HCT116 (cell line): Measurements from ENCODE around the gene FBXL2. TPM values are rescaled to one million over a fixed set of nuclear protein-coding genes. Genes with fewer than 3 reads are reported as not detected.
A peak's percentile ranks its signal among the peaks of the same experiment; 100 is the strongest.

ENCODE experiments used
- ATAC-seq: fragments of 200-7000 bp; cut with Tn5 transposase; 2 replicates; pipeline ENCODE4 v1.9.1; 2020; ENCODE audit warnings: mild to moderate bottlenecking, moderate library complexity
- BruUV-seq: library from RNA; stranded (reverse); fragments of 400-500 nt; replicated peaks from 2 replicates; lab custom pipeline; 2021; lab: Mats Ljungman, UMichigan
- CTCF ChIA-PET: fragments of 300-600 bp; sonication (Branson Sonifier 250); formaldehyde crosslinking; loops from one replicate; lab custom pipeline; 2021; ENCODE audit warnings: antibody characterized with exemption; lab: Charles Lee
- POLR2A ChIA-PET: fragments of 300-600, 350-600 bp; sonication (Branson Sonifier 250); formaldehyde crosslinking; loops from one replicate; lab custom pipeline; 2021; ENCODE audit warnings: antibody characterized with exemption; lab: Charles Lee
- RAD21 ChIA-PET, 2 experiments: fragments of 300-600 bp; sonication (Branson Sonifier 250); formaldehyde crosslinking; loops; one replicate each; lab custom pipeline; 2023; ENCODE audit warnings: low total read pairs in 2 of 2; ENCODE audit not compliant: uncharacterized antibody in 2 of 2, unreplicated experiment in 2 of 2, low non-redundant PET in 1 of 2; lab: Charles Lee
- DNase-seq: peaks from one replicate; pipeline ENCODE4 v3.0.0-alpha.2; 2010; ENCODE audit warnings: low read depth, low spot score
- H2AFZ ChIP-seq: fragments of 200-600 bp; shearing (Covaris generic), sonication (generic); 2 replicates; pipeline ENCODE4 v1.6.1; 2017; ENCODE audit warnings: low read depth, mixed run types, mixed read lengths, antibody characterized with exemption, low read length; ENCODE audit not compliant: poor library complexity, severe bottlenecking
- H3K27ac ChIP-seq: 2 replicates; pipeline ENCODE4 v1.5.1; 2012; ENCODE audit warnings: low read depth, low read length
- H3K27me3 ChIP-seq: fragments of 200-600 bp; sonication (generic); 2 replicates; pipeline ENCODE4 v1.6.1; 2016; ENCODE audit warnings: mixed run types, low read length, mixed read lengths; ENCODE audit not compliant: insufficient read depth
- H3K36me3 ChIP-seq, 2 experiments: fragments of 200-500 bp in 1 of 2; fragments of 200-600 bp in 1 of 2; sonication (Bioruptor generic) in 1 of 2; sonication (generic) in 1 of 2; 2 replicates each; pipeline versions ENCODE4 v1.5.1 to v1.6.1; 2014 to 2016; ENCODE audit warnings: low read length in 2 of 2, inconsistent platforms in 1 of 2, mixed read lengths in 1 of 2, mixed run types in 1 of 2; ENCODE audit not compliant: insufficient read depth in 2 of 2, control insufficient read depth in 1 of 2
- H3K4me1 ChIP-seq, 2 experiments: fragments of 200-600 bp in 1 of 2; sonication (generic) in 1 of 2; 2 replicates each; pipeline versions ENCODE4 v1.5.1 to v1.6.1; 2012 to 2017; ENCODE audit warnings: low read length in 2 of 2, inconsistent platforms in 1 of 2, mild to moderate bottlenecking in 1 of 2, mixed read lengths in 1 of 2, mixed run types in 1 of 2, moderate library complexity in 1 of 2; ENCODE audit not compliant: insufficient read depth in 2 of 2, control insufficient read depth in 1 of 2
- H3K4me2 ChIP-seq: fragments of 200-600 bp; sonication (generic); 2 replicates; pipeline ENCODE4 v1.6.1; 2017; ENCODE audit warnings: mixed run types, low read length, mixed read lengths
- H3K4me3 ChIP-seq, 2 experiments: fragments of 200-600 bp in 1 of 2; sonication (generic) in 1 of 2; replicated peaks in 1 of 2; 2 replicates each; pipeline ENCODE4 v1.5.1; 2011 to 2016; ENCODE audit warnings: low read length in 2 of 2, control low read depth in 1 of 2, low read depth in 1 of 2, mild to moderate bottlenecking in 1 of 2, mixed read lengths in 1 of 2, mixed run types in 1 of 2
- H3K79me2 ChIP-seq: fragments of 200-600 bp; sonication (generic); 2 replicates; pipeline ENCODE4 v1.6.1; 2017; ENCODE audit warnings: mild to moderate bottlenecking, mixed run types, low read length, moderate library complexity, mixed read lengths; ENCODE audit not compliant: insufficient read depth
- H3K9ac ChIP-seq: fragments of 200-600 bp; sonication (generic); 2 replicates; pipeline ENCODE4 v1.6.1; 2016; ENCODE audit warnings: low read length, mixed read lengths
- H3K9me2 ChIP-seq: fragments of 200-600 bp; sonication (generic), shearing (Covaris generic); 2 replicates; pipeline ENCODE4 v1.6.1; 2017; ENCODE audit warnings: mixed run types, mild to moderate bottlenecking, moderate library complexity; ENCODE audit not compliant: insufficient read depth
- H3K9me3 ChIP-seq, 2 experiments: fragments of 200-500 bp in 1 of 2; fragments of 200-600 bp in 1 of 2; sonication (Bioruptor generic) in 1 of 2; sonication (generic) in 1 of 2; 2 replicates each; pipeline ENCODE4 v1.6.1; 2014 to 2017; ENCODE audit warnings: low read length in 2 of 2, mixed read lengths in 2 of 2, inconsistent platforms in 1 of 2, low read depth in 1 of 2, mild to moderate bottlenecking in 1 of 2, mixed run types in 1 of 2, moderate library complexity in 1 of 2; ENCODE audit not compliant: control insufficient read depth in 1 of 2, insufficient read depth in 1 of 2
- H4K20me1 ChIP-seq: fragments of 200-600 bp; sonication (generic), shearing (Covaris generic); 2 replicates; pipeline ENCODE4 v1.6.1; 2017; ENCODE audit warnings: mixed run types, mild to moderate bottlenecking, moderate library complexity; ENCODE audit not compliant: insufficient read depth
- CBX3 ChIP-seq: IDR thresholded peaks from 2 replicates; pipeline ENCODE4 v1.6.1; 2012; ENCODE audit warnings: low read depth
- CTCF ChIP-seq, 3 experiments: fragments of 200-600 bp in 1 of 3; sonication (generic) in 1 of 3; IDR thresholded peaks in 2 of 3; conservative IDR thresholded peaks in 1 of 3; 2 replicates each; pipeline ENCODE4 v1.5.1; 2012 to 2017; ENCODE audit warnings: low read depth in 2 of 3, low read length in 2 of 3, antibody characterized with exemption in 1 of 3, borderline replicate concordance in 1 of 3, control low read depth in 1 of 3, mild to moderate bottlenecking in 1 of 3, mixed read lengths in 1 of 3, mixed run types in 1 of 3, moderate library complexity in 1 of 3; ENCODE audit not compliant: insufficient read depth in 1 of 3
- FOSL1 ChIP-seq: IDR thresholded peaks from 2 replicates; pipeline ENCODE4 v1.6.1; 2012; ENCODE audit warnings: low read depth
- JUND ChIP-seq: IDR thresholded peaks from 2 replicates; pipeline ENCODE4 v1.6.1; 2012
- RAD21 ChIP-seq: IDR thresholded peaks from 2 replicates; pipeline ENCODE4 v1.6.1; 2012; ENCODE audit warnings: low read depth, mild to moderate bottlenecking
- SP1 ChIP-seq: IDR thresholded peaks from 2 replicates; pipeline ENCODE4 v1.6.1; 2012; ENCODE audit warnings: low read depth
- ZFX ChIP-seq: fragments of 450-650 bp; IDR thresholded peaks from 2 replicates; pipeline ENCODE4 v1.6.1; 2017
- intact Hi-C: fragments of 100-400 bp; cut with micrococcal nuclease; formaldehyde crosslinking; loops from 2 replicates; pipeline ENCODE4 v1.10.0; 2022
- total RNA-seq: library from RNA; stranded (reverse); gene quantifications from one replicate; pipeline ENCODE4 v1.2.1, GENCODE V29; 2021; ENCODE audit not compliant: unreplicated experiment

Gene FBXL2
- total RNA-seq, 1 experiment from 2014 or later = 12.8 TPM

DNA sequence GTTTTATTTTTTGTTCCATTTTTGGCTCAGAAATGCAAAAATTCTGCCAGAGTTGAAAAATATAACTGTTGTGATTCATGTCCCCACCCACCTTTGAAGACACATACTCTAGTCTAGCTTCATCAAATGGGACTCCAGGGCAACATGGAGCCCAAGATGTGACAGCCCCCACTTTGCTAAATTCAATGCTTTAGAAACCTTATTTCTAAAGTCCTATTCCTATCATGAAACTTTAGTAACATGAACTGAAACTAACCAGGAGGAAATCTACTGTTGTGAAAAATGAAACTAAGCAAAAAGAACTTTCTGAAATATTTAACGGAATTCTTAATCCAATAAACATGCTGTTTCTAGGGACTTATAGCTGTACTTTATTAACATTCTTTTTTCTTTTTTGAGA, 142.7 kb downstream of the FBXL2 start:
- Histone ChIP-seq H3K36me3 (peaks cover 12 to 39% of the 10 kb centered on the region in 2 experiments; a peak in 2 of 4 replicates), H3K4me1 (peaks cover 0 to 3% of the 10 kb centered on the region in 2 experiments; a peak in 1 of 4 replicates), H3K9me2 (no peaks in the 10 kb centered on the region), H3K27ac (no peak overlapping the region), H3K4me2 (no peak overlapping the region), H3K9me3 (no peaks in the 10 kb centered on the region), H3K9ac (no peak overlapping the region), H4K20me1 (peaks cover 7% of the 10 kb centered on the region; the same call in 1 of the 2 replicates), H3K4me3 (no peak overlapping the region), H3K27me3 (no peaks in the 10 kb centered on the region), H2AFZ (no peak overlapping the region), H3K79me2 (peaks cover 91% of the 10 kb centered on the region)
- intact Hi-C loops = no loop called here
- BruUV-seq = no TSS peak
- POLR2A ChIA-PET = no interaction called here
- no peak for ATAC-seq
- CTCF ChIA-PET = no interaction called here
- RAD21 ChIA-PET = no interaction called here
- TF ChIP-seq FOSL1 (no peak), CBX3 (no peak), JUND (no peak), SP1 (no peak)
- no peak for DNase-seq

DNA sequence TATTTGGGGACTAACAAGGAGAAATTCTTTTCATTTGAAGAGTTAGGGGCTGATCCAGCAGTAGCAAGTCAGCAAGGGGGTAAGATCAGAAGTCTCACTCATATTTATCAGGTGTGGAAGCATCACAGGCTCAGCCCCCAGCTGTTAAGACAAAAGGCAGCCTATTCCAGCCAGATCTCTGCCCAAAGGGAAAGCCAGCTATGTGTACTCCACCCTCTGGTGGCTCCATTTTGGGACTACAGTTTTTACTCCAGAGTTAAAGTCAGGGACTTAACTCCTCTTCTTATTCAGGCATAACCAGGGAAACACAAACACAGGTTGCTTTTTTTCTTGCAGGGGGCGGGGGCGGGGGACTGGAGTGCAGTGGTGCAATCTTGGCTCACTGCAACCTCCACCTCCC, 143.7 kb downstream of the FBXL2 start:
- Histone ChIP-seq H3K79me2 (peaks cover 90% of the 10 kb centered on the region), H3K27ac (no peak overlapping the region), H3K4me3 (no peak overlapping the region), H4K20me1 (peaks cover 14% of the 10 kb centered on the region; the same call in 1 of the 2 replicates), H3K9ac (no peak overlapping the region), H3K9me2 (no peaks in the 10 kb centered on the region), H3K27me3 (no peaks in the 10 kb centered on the region), H2AFZ (no peak overlapping the region), H3K9me3 (no peaks in the 10 kb centered on the region), H3K4me1 (peaks cover 0 to 4% of the 10 kb centered on the region in 2 experiments; a peak in 2 of 4 replicates), H3K36me3 (peaks cover 10 to 35% of the 10 kb centered on the region in 2 experiments; a peak in 2 of 4 replicates), H3K4me2 (no peak overlapping the region)
- TF ChIP-seq CTCF (IDR thresholded peaks at IDR 0.05 in 2 of 3, conservative IDR thresholded peaks at IDR 0.05 in 1 of 3; ENCODE audit: borderline replicate concordance in 1 of 3, insufficient read depth in 1 of 3, low read depth in 2 of 3, low read length in 2 of 3) (0 out of 6 replicates have a peak, but pooled peaks of 1 of the 3 experiments have one; percentile 10), RAD21 (peak; percentile 10; the same call in 1 of the 2 replicates), ZFX (no peak)
- CTCF ChIA-PET = no interaction called here
- RAD21 ChIA-PET = no interaction called here
- no TSS peak for BruUV-seq
- peak; percentile 60; the same call in 1 of the 2 replicates for ATAC-seq
- no peak for DNase-seq
- POLR2A ChIA-PET = no interaction called here
- intact Hi-C loops = no loop called here
